ENCODE measurements around the gene RSBN1L.
A peak's percentile ranks its signal among the peaks of the same experiment; 100 is the strongest.

The RSBN1L gene

GRCh38 chr7:77734659-77735421 is 38.6 kb downstream of the RSBN1L start:
- FAIRE-seq, result peak; percentile 83

GRCh38 chr7:77735457-77735856 is 39.2 kb downstream of the RSBN1L start:
- FAIRE-seq, result no peak

- FAIRE-seq, result no peak
Observed at GRCh38 chr7:77736991-77737390, 40.7 kb downstream of the RSBN1L start.

DNA sequence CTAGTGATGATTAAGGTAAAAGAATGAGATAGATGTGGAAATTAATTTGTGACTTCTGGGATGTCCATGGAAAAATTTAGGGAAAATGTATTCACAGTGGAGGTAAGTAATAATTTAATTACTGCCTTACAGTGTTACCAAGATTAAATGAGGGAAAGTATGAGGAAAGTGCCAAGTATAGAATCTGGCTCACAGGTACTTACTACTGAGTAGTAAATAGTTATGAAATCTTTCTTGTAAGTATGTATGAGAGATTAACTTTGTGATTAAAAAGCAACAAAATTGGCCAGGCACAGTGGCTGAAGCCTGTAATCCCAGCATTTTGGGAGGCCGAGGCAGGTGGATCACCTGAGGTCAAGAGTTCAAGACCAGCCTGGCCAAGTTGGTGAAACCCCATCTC is 42.1 kb downstream of the RSBN1L start:
- FAIRE-seq, result no peak

GRCh38 chr7:77738871-77739270 is 42.6 kb downstream of the RSBN1L start:
- no peak for FAIRE-seq

DNA sequence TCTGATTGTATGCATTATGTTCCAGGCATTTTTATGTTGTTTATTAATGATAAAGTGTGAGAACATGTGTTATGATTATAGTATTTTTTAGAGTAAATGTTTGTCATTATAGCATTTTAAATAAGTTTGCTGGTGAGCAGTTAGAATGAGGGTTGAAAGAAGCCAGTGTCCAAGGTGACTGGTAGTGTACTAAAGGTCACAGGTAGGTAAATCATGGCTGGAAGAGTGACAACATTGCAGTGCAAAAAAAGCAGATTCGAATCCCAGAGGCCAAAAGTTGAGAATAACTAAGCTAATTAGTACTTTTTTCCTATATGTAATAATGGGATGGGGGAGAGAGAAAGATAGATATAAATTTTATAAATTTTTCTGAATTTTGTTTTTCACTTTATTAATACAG is 44.0 kb downstream of the RSBN1L start:
- FAIRE-seq, result no peak

GRCh38 chr7:77743518-77743917 is 47.3 kb downstream of the RSBN1L start:
- no peak for FAIRE-seq

GRCh38 chr7:77745746-77746145 is 49.5 kb downstream of the RSBN1L start:
- FAIRE-seq, result no peak

GRCh38 chr7:77746164-77746823 is 50.0 kb downstream of the RSBN1L start:
- FAIRE-seq, result no peak

- no peak for FAIRE-seq
Observed at GRCh38 chr7:77746824-77747165, 50.5 kb downstream of the RSBN1L start.

GRCh38 chr7:77747178-77747577 is 50.9 kb downstream of the RSBN1L start:
- no peak for FAIRE-seq

- FAIRE-seq, result no peak
Observed at GRCh38 chr7:77747718-77748117, 51.5 kb downstream of the RSBN1L start.

DNA sequence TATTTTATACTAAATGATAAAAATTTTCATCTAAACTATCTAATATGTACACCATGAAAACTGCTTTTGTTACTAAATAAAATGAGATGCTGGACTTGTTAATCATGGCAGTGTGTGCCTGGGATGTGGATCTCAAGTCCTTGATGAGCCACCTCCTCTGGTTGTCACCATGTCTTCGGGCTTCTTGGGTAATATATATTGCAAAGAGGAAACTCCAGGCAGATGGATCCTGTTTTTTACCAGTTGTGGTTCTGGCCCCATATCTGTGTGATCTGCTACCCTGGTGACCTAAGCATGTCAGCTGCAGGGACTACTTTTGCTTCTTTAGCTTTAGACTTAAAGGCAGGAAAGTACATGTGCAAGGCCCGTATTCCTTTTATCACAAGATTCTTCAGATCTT is 55.8 kb downstream of the RSBN1L start:
- no peak for FAIRE-seq

DNA sequence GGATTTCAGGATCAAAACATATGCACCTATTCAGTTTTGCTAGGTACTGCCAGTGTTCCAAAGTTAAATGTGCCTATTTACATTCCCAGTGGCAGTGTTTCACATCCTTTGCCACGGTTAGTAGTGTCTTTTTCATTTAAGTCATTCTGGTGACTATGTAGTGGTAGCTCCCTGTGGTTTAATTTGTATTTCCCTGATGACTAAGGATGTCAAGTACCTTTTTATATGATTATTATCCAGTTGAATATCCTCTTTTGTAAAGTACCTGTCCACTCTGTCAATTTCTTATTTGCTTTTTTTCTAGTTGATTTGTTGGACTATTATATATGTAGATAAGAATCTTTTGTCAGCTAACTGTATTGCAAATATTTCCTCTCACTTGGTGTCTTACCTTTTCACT is 56.9 kb downstream of the RSBN1L start:
- no peak for FAIRE-seq

- FAIRE-seq, result no peak
Observed at GRCh38 chr7:77757589-77757988, 61.3 kb downstream of the RSBN1L start.

DNA sequence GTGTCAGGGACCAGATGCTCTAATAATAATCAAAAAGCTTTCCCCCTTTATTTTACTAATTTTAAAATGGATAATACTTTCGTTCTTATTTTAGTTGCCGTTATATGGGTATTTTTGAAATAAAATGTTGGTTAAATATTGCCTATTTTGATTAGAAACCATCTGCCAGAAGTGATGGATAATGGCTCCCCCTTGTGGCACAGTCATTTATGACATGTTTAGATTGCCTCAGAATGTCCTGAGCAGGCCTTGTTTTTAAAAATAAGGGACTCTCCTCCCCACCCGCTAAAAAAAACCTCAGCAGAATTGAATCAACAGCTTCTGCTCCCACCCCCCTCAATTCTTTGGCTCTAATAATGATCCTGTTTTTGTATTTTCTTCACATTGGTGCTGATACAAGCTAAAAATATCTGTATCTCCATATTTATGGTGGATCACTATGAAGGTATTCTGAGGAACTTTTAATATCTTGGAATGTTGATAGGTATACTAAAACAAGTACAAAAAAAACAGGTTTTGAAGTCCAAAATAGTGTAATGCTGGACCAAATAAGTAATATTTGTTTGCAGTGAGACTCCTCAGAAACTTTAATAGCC is 63.1 kb downstream of the RSBN1L start:
- FAIRE-seq, result peak; percentile 92

GRCh38 chr7:77760809-77761453 is 64.7 kb downstream of the RSBN1L start:
- FAIRE-seq, result no peak

- FAIRE-seq, result no peak
Observed at GRCh38 chr7:77765481-77765880, 69.2 kb downstream of the RSBN1L start.

DNA sequence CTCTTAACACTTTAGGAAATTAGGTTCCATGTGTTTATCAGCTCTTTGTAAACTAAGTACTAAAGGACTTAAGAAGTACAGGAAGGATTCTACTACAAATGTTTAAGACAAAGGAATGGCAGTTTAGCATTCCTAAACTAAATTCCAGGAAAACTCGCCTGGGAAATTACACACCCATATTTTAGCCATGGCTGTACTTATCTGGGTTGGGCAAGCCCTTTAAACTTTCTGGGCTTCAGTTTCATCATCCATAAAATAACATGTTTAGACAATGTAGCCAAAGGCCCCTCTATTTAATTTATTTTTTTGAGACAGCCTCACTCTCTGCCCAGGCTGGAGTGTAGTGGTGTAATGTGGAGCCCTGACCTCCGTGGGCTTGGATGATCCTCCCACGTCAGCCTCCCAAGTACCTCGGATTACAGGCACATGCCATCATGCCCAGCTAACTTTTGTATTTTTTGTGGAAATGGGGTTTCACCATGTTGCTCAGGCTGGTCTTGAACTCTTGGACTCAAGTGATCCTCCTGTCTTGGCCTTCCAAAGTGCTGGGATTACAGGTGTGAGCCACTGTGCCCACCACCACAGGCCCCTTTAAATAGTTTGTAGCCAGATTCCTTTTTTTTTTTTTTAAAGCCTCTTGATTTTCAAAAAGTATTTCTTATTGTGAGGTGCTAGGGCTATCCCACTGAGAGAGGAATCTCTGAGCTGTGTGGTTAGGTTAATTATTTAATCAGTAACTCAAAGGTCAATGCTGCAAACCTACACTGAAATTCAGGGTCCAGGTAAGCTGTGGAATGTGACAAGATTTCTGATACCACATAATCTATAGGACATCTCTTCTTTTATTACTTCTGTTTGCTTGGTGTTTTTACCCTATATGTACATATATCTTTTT is 69.9 kb downstream of the RSBN1L start:
- no peak for FAIRE-seq

DNA sequence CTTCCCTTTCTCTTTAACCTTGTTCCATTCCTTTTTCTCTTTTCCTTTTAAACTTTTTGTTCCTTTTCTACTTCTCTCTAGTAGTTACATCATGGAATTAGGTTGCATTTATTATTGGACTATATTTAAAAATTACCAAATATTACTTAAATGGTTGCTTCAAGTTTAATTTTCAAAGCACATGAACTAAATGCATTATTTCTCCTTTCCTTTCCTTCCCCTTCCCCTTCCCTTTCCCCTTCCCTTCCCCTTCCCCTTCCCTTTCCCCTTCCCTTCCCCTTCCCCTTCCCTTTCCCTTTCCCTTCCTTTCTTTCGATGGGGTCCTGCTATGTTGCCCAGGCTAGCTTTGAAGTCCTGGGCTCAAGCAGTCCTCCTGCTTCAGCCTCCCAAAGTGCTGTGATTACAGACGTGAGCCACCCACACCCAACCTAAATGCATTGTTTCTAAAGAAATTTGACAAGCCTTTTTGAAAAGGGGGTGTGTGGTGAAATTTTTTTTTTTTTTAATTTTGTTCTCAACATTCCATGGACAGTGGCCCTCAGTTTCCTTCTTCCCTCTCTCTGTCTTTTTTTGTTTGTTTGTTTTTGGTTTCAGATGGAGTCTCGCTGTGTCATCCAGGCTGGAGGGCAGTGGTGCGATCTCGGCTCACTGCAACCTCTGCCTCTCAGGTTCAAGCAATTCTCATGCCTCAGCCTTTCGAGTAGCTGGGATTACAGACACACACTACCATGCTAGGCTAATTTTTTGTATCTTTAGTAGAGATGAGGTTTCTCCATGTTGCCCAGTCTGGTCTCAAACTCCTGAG is 70.7 kb downstream of the RSBN1L start:
- no peak for FAIRE-seq

- no peak for FAIRE-seq
Observed at GRCh38 chr7:77770316-77770715, 74.1 kb downstream of the RSBN1L start.

DNA sequence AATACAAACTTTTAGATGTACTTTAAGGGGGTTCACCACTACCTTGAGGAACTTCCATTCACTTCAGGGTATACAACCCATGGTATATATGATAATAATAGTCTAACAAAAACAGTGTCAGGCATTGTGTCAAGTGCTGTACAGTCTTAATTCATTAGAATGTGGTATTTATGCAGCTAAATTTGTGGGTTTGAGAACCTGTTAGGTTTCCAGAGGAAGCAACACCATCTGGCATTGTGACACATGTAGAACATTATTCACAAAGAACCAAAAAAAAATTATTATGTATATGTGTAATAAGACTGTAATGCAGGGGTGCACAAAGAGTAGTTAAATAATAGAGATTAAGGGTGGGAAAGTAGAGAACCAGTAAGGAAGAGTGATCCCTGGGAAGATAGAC is 75.6 kb downstream of the RSBN1L start:
- FAIRE-seq, result no peak

Measured in G401.6 (cell line).